Activated B cell treated with CpG ODN at 0.5 μM for 24 hours (primary cell): ENCODE results near the gene COL16A1. TPM values are rescaled to one million over a fixed set of nuclear protein-coding genes. Genes with fewer than 3 reads are reported as not detected.

Experiments
- ATAC-seq: fragments of 200-7000 bp; cut with Tn5 transposase; one replicate; pipeline ENCODE4 v1.10.0; 2021; ENCODE audit warnings: low read depth, mild to moderate bottlenecking, moderate library complexity
- CTCF ChIA-PET: fragments of 350-600 bp; sonication (Branson Sonifier 250); formaldehyde crosslinking; loops from one replicate; lab custom pipeline; 2021; ENCODE audit warnings: antibody characterized with exemption; lab: Charles Lee
- POLR2A ChIA-PET: fragments of 350-600 bp; sonication (Branson Sonifier 250); formaldehyde crosslinking; loops from one replicate; lab custom pipeline; 2021; ENCODE audit warnings: antibody characterized with exemption; lab: Charles Lee
- DNase-seq: peaks from one replicate; pipeline ENCODE4 v3.0.0; 2022
- H3K27ac Mint-ChIP-seq: one replicate; pipeline ENCODE4 v1.8.0; 2020; ENCODE audit warnings: mixed read lengths
- H3K27me3 Mint-ChIP-seq: one replicate; pipeline ENCODE4 v1.8.0; 2021; ENCODE audit warnings: mixed read lengths
- H3K36me3 Mint-ChIP-seq: one replicate; pipeline ENCODE4 v1.8.0; 2021; ENCODE audit warnings: low read depth, mixed read lengths
- H3K4me1 Mint-ChIP-seq: one replicate; pipeline ENCODE4 v1.8.0; 2021; ENCODE audit warnings: mixed read lengths
- H3K4me3 Mint-ChIP-seq: one replicate; pipeline ENCODE4 v1.8.0; 2020; ENCODE audit warnings: mild to moderate bottlenecking, mixed read lengths
- H3K9me3 Mint-ChIP-seq: one replicate; pipeline ENCODE4 v1.8.0; 2020; ENCODE audit warnings: mixed read lengths
- intact Hi-C: fragments of 100-400 bp; cut with micrococcal nuclease; formaldehyde crosslinking; loops from one replicate; pipeline ENCODE4 v1.15.1; 2024
- total RNA-seq: library from RNA; stranded (reverse); gene quantifications from 2 replicates; pipeline ENCODE4 v1.2.3, GENCODE V29; 2022
- TF ChIP-seq, protein P1 (sequence below): fragments of 200-600 bp; IDR thresholded peaks from one replicate; pipeline ENCODE4 v1.8.0; 2022; ENCODE audit warnings: antibody characterized with exemption, mild to moderate bottlenecking

The COL16A1 gene
- total RNA-seq, 1 donor from 2014 or later = 0.31 TPM

DNA sequence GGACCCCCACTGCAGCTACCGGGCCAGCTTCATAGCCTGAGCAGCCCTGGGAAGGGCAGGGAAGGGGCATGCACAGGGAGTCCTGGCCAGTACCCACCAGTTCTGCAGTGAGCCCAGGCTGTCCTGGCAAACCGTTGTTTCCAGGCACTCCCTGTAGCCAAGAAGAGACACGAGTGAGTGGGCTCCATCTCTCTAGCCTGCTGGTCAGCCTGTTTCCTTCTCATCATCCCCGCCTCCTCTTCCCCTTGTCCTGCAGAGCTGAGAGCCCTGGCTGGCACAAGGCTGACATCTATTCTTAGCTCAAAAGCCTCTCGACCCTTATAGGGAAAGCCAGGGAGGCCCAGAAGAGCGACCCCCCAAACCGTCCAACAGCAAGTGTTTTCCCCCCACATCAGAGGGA is 28.7 kb downstream of the COL16A1 start:
- DNase-seq = no peak
- peaks cover 3% of the 10 kb centered on the region for H3K4me1 Mint-ChIP-seq
- ATAC-seq = no peak
- TF ChIP-seq, protein P1, sequence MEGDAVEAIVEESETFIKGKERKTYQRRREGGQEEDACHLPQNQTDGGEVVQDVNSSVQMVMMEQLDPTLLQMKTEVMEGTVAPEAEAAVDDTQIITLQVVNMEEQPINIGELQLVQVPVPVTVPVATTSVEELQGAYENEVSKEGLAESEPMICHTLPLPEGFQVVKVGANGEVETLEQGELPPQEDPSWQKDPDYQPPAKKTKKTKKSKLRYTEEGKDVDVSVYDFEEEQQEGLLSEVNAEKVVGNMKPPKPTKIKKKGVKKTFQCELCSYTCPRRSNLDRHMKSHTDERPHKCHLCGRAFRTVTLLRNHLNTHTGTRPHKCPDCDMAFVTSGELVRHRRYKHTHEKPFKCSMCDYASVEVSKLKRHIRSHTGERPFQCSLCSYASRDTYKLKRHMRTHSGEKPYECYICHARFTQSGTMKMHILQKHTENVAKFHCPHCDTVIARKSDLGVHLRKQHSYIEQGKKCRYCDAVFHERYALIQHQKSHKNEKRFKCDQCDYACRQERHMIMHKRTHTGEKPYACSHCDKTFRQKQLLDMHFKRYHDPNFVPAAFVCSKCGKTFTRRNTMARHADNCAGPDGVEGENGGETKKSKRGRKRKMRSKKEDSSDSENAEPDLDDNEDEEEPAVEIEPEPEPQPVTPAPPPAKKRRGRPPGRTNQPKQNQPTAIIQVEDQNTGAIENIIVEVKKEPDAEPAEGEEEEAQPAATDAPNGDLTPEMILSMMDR = no peak
- POLR2A ChIA-PET = no interaction called here
- H3K4me3 Mint-ChIP-seq = no peak overlapping the region
- H3K27me3 Mint-ChIP-seq = peaks cover 17% of the 10 kb centered on the region
- intact Hi-C loops = no loop called here
- H3K27ac Mint-ChIP-seq = no peak overlapping the region
- H3K9me3 Mint-ChIP-seq = no peaks in the 10 kb centered on the region
- no peaks in the 10 kb centered on the region for H3K36me3 Mint-ChIP-seq
- CTCF ChIA-PET = no interaction called here

DNA sequence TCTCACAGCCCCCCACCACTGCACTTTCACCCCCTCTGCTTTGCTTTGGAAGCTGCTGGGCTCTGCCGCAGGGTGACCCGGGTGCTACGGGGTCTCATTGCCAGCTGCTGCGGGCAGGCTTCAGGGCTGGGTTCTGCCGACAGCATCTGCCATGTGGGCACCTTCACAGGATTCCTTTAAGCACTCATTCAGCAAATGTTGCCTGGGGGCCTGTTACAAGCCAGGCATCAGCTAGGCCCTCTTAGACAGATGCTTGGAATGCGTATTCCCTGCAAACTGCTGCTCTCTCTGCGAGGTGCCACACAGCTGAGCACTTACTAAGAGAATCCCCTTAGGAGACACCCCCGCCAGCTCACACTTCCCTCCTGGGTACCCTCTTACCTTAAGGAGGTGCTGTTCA is 29.2 kb downstream of the COL16A1 start:
- no peak for ATAC-seq
- Mint-ChIP-seq H3K36me3 (no peaks in the 10 kb centered on the region), H3K4me3 (no peak overlapping the region), H3K9me3 (no peaks in the 10 kb centered on the region), H3K4me1 (peaks cover 7% of the 10 kb centered on the region), H3K27ac (no peak overlapping the region), H3K27me3 (peaks cover 21% of the 10 kb centered on the region)
- TF ChIP-seq, protein P1 = no peak
- intact Hi-C loops = no loop called here
- POLR2A ChIA-PET = no interaction called here
- no peak for DNase-seq
- CTCF ChIA-PET = no interaction called here

DNA sequence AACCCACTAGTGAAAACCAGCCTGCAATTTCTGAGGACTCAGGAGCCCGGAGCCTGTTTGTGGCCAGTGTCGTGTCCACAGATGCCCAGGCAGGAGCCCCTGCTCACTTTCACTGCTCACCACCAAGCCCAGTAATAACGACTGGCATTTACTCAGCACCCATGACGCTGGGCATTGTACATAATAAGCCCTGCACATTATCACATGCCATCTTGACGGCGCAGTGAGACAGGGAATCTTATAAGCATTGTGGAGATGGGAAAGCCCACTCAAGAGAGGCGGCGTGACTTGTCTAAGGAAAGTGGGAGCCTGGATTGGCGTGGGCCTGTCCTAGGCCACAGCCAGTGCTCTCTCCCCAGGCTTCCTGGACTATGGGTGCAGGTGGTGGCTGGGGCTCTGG is 30.4 kb downstream of the COL16A1 start:
- ChIA-PET CTCF (no interaction called here), POLR2A (no interaction called here)
- no peak for DNase-seq
- intact Hi-C loops = no loop called here
- TF ChIP-seq, protein P1 = no peak
- Mint-ChIP-seq H3K27ac (no peak overlapping the region), H3K36me3 (no peaks in the 10 kb centered on the region), H3K4me1 (peaks cover 9% of the 10 kb centered on the region), H3K9me3 (no peaks in the 10 kb centered on the region), H3K4me3 (no peak overlapping the region), H3K27me3 (peaks cover 28% of the 10 kb centered on the region)
- ATAC-seq = no peak

DNA sequence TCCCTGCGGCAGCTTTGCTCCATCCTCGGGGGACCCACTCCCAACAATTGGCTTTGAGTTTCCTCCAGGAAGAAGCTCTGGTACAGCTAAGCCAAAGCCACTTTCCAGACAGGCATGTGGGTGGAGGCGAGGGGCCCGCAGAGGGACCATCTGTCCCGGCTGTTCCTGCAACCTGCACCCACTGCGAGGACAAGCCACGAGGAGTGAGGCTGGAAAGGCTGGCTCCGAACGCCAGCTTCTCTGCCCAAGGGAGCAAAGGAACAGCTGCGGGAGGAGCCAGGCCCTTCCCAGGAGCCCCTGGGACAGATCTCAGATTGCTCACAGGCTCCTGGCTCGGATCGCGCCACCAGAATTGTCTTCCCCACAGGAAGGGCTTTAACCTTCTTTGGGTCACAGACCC is 30.8 kb downstream of the COL16A1 start:
- CTCF ChIA-PET = no interaction called here
- Mint-ChIP-seq H3K4me3 (no peak overlapping the region), H3K27ac (no peak overlapping the region), H3K36me3 (no peaks in the 10 kb centered on the region), H3K4me1 (peaks cover 9% of the 10 kb centered on the region), H3K27me3 (peaks cover 28% of the 10 kb centered on the region), H3K9me3 (no peaks in the 10 kb centered on the region)
- TF ChIP-seq, protein P1 = no peak
- POLR2A ChIA-PET = no interaction called here
- intact Hi-C loops = no loop called here
- ATAC-seq (no peak), DNase-seq (no peak)

DNA sequence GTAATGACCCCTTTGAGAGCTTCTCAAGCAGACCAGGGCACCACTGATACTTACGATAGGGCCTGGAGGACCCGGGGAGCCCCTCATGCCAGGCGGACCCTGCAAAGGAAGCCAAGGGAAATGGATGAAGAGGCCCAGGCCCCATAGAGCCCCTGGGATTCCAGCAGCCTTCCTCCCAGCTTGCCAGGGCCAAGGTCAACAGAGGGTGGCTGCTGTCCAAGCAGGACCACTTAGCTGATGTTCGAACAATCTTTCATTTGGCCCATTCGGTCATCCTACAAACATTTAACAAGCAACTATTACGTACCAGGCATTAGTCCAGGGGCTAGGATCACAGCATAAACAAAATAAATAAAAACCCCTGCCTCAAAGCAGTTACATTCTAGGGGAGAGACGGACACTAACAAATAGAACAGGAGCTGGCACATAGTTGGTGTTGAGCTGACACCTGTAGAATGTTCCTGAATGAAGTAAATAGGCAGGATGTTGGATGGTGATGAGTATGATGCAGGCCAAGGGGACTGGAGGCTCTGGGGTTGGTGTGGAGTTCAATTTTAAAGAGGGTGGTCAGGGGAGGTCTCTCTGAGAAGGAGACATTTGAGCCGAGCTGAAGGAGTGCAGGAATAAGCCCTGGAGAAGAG is 32.1 kb downstream of the COL16A1 start:
- CTCF ChIA-PET = interaction anchor here (1.0 kb wide), 1 partner anchor 118 kb away, joined by 5 read pairs; no protein-coding TSS in a partner anchor
- H3K27me3 Mint-ChIP-seq = peaks cover 26% of the 10 kb centered on the region

More for the DNA sequence above, 32.1 kb downstream of the COL16A1 start:
- DNase-seq (no peak), ATAC-seq (no peak)
- Mint-ChIP-seq H3K27ac (no peak overlapping the region), H3K36me3 (no peaks in the 10 kb centered on the region), H3K9me3 (no peaks in the 10 kb centered on the region), H3K4me1 (peaks cover 9% of the 10 kb centered on the region), H3K4me3 (no peak overlapping the region)
- TF ChIP-seq, protein P1 = no peak
- POLR2A ChIA-PET = no interaction called here
- intact Hi-C loops = no loop called here
